Thyroid gland (tissue), 4 donors: Measurements from ENCODE around the gene NEU3. TPM values are rescaled to one million over a fixed set of nuclear protein-coding genes. Genes with fewer than 3 reads are reported as not detected.

Experiments used
- DNase-seq, 2 donors: peaks; one replicate each; pipeline ENCODE4 v3.0.0-alpha.2; 2019
- H3K27ac ChIP-seq, 3 donors: fragments of 200-600 bp; sonication (generic); 1 replicate in 2 of 3; 2 replicates in 1 of 3; pipeline ENCODE4 v1.5.1; 2016 to 2019; ENCODE audit warnings: mild to moderate bottlenecking in 1 of 3, moderate library complexity in 1 of 3
- H3K27me3 ChIP-seq: fragments of 200-600 bp; sonication (generic); one replicate; pipeline ENCODE4 v1.5.1; 2019
- H3K36me3 ChIP-seq, 2 donors: fragments of 200-600 bp; sonication (generic); one replicate each; pipeline ENCODE4 v1.5.1; 2016 to 2019
- H3K4me1 ChIP-seq, 2 donors: fragments of 200-600 bp; sonication (generic); one replicate each; pipeline ENCODE4 v1.5.1; 2017 to 2019
- H3K4me3 ChIP-seq, 3 donors: fragments of 200-600 bp; sonication (generic); replicated peaks in 1 of 3; 1 replicate in 2 of 3; 2 replicates in 1 of 3; pipeline ENCODE4 v1.5.1; 2016; ENCODE audit warnings: mild to moderate bottlenecking in 1 of 3
- H3K9me3 ChIP-seq: fragments of 200-600 bp; sonication (generic); one replicate; pipeline ENCODE4 v1.5.1; 2017
- POLR2A ChIP-seq, 2 donors: fragments of 450-650 bp; IDR thresholded peaks; one replicate each; pipeline ENCODE4 v1.6.1; 2017; ENCODE audit warnings: antibody characterized with exemption in 2 of 2, mild to moderate bottlenecking in 2 of 2, moderate library complexity in 1 of 2
- WGBS, 2 donors: methylation state at CpG; one replicate each; pipeline ENCODE4 v1.1.5; 2017; 5-methylcytosine and 5-hydroxymethylcytosine counted together
- intact Hi-C: fragments of 100-400 bp; cut with DNase I; formaldehyde crosslinking; loops from one replicate; pipeline ENCODE4 v1.15.1; 2023
- total RNA-seq, 4 donors: library from RNA; depleted of rRNA; stranded (reverse); fragments of >200 nt; gene quantifications; one replicate each; pipeline ENCODE4 v1.2.3, GENCODE V29; 2016
- TF ChIP-seq, protein P1 (sequence below), 6 experiments: fragments of 200-600 bp in 3 of 6; fragments of 450-650 bp in 3 of 6; sonication (generic) in 3 of 6; IDR thresholded peaks; one replicate each; pipeline ENCODE4 v1.5.1; 2016 to 2019; ENCODE audit warnings: antibody characterized with exemption in 6 of 6, mild to moderate bottlenecking in 2 of 6, inconsistent platforms in 1 of 6, moderate library complexity in 1 of 6

Gene NEU3
- total RNA-seq, 4 donors from 2014 or later: 8.1 to 13.0 (median 9.2) TPM

DNA sequence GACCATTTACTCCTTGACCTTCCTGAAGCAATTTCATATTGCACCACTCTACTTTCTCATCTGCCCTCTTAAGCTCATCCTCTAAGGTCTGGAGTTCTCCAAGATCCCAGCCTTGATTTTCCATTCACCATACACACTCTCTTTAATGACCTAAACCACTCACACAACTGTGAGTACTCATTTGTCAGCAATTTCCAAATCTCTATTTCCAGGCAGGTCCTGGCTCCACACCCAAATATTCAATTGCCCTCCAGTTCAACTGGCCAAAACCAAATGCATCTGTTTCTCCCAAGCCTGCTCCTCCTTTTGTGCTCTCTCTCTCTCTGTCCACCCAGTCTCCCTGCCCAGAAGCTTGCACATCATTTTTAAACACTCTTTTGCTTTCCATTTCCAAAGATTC, 39.6 kb downstream of the NEU3 start:
- no peaks in the 10 kb centered on the region for H3K27me3 ChIP-seq
- intact Hi-C loops: loop anchor here (10.0 kb wide), 1 partner anchor 216 kb away; the partner anchor contains the start of gene TPBGL
- DNase-seq: no peak
- H3K9me3 ChIP-seq: no peaks in the 10 kb centered on the region
- TF ChIP-seq, protein P1, sequence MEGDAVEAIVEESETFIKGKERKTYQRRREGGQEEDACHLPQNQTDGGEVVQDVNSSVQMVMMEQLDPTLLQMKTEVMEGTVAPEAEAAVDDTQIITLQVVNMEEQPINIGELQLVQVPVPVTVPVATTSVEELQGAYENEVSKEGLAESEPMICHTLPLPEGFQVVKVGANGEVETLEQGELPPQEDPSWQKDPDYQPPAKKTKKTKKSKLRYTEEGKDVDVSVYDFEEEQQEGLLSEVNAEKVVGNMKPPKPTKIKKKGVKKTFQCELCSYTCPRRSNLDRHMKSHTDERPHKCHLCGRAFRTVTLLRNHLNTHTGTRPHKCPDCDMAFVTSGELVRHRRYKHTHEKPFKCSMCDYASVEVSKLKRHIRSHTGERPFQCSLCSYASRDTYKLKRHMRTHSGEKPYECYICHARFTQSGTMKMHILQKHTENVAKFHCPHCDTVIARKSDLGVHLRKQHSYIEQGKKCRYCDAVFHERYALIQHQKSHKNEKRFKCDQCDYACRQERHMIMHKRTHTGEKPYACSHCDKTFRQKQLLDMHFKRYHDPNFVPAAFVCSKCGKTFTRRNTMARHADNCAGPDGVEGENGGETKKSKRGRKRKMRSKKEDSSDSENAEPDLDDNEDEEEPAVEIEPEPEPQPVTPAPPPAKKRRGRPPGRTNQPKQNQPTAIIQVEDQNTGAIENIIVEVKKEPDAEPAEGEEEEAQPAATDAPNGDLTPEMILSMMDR (IDR thresholded peaks at IDR 0.05): no peak
- no peak for TF ChIP-seq POLR2A (IDR thresholded peaks at IDR 0.05)
- H3K27ac ChIP-seq: no peak overlapping the region
- no peaks in the 10 kb centered on the region for H3K36me3 ChIP-seq
- no peak overlapping the region for H3K4me3 ChIP-seq
- peaks cover 0 to 5% of the 10 kb centered on the region in 2 donors for H3K4me1 ChIP-seq

DNA sequence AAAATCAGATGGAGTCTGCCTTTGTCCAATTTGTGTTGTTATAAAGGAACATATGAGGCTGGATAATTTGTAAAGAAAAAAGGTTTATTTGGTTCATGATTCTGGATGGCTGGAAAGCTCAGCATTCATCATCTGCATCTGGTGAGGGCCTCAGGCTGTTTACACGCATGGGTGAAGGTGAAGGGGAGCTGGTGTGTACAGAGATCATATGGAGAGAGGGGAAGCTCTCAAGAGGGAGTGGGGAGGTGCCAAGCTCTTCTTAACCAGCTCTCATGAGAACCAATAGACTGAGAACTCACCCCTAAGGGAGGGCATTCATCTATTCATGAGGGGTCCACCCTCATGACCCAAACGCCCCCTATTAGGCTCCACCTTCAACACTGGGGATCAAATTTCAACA, 40.0 kb downstream of the NEU3 start:
- Histone ChIP-seq H3K4me1 (peaks cover 0 to 1% of the 10 kb centered on the region in 2 donors), H3K27ac (no peak overlapping the region), H3K27me3 (no peaks in the 10 kb centered on the region), H3K36me3 (no peaks in the 10 kb centered on the region), H3K9me3 (no peaks in the 10 kb centered on the region), H3K4me3 (no peak overlapping the region)
- WGBS, 2 donors: 24 to 31% methylated on average over 2 of the region's 2 CpGs
- DNase-seq: peak in 1 of 2 donors; percentile 2
- intact Hi-C loops: loop anchor here (10.0 kb wide), 1 partner anchor 216 kb away; the partner anchor contains the start of gene TPBGL
- no peak for TF ChIP-seq POLR2A (IDR thresholded peaks at IDR 0.05)
- TF ChIP-seq, protein P1 (IDR thresholded peaks at IDR 0.05): no peak

DNA sequence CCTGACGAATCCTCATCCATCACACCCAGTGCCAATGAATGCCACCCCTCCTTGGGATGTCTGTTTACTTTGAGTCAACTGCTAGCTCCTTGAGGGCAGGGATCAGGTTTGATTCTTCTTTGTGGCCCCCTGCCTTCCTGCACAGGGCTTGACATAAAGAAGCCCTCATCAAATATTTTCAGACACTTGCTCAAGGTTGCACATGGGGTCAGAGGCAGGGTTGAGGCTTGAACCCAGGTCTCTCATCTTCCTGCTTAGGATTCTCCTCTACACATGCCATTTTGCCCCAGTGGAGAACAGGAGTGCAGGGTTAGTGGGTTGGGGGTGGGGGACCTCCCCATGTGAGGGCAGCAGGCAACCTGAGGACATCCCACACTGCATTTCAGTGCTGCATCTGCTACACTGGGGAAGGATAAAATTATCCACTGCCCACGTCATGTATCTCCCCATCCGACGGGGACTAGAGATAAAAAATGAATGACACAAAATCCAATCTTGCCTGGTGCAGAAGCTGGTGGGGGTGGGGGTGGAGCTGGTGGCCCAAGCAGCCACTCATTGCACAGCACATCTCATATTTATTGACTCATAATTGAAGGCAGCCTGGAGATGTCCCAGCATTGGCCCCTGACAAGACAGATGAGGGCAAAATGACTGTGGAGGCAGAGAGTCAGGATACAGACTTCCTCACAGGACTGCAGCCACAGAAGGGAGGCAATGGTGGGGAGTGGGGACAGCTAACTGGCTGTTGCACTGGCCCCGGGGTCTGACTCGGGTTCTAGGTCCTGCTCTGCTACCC, 41.3 kb downstream of the NEU3 start:
- TF ChIP-seq, protein P1 (IDR thresholded peaks at IDR 0.05): no peak
- TF ChIP-seq POLR2A (IDR thresholded peaks at IDR 0.05): no peak
- no peaks in the 10 kb centered on the region for H3K27me3 ChIP-seq
- DNase-seq: no peak
- no peaks in the 10 kb centered on the region for H3K36me3 ChIP-seq
- no peak overlapping the region for H3K27ac ChIP-seq
- intact Hi-C loops: loop anchor here (10.0 kb wide), 1 partner anchor 215 kb away; the partner anchor contains the start of gene TPBGL
- WGBS, 2 donors: 89 to 92% methylated on average over 6 of the region's 6 CpGs
- H3K4me3 ChIP-seq: no peak overlapping the region
- H3K4me1 ChIP-seq: no peaks in the 10 kb centered on the region
- H3K9me3 ChIP-seq: no peaks in the 10 kb centered on the region

DNA sequence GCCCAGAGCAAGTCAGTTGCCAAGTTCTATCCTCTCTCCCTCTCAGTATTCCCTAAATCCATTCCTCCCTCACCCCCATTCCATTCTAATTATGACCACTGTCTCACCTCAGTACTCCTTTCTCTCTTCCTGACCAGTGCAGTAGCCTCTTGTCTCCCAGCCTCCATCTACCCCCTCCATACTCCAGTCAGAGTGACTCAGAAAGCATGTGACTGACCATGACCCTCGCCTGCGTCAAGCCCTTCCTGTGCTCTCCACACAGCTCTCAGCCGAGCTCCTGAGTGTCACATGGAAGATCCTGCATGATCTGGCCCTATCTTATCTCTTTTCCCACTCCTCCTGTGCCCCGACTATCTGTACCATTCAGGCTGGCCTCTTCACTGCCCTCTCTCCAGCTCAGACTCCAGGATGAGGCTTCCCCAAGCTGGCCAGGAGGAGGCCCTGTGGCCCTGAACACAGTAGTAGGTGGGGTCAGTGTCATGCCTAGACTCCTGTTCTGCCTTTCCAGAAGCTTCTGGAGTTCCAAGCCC, 42.6 kb downstream of the NEU3 start:
- Histone ChIP-seq H3K27me3 (no peaks in the 10 kb centered on the region), H3K9me3 (no peaks in the 10 kb centered on the region), H3K36me3 (no peaks in the 10 kb centered on the region), H3K4me3 (no peak overlapping the region), H3K27ac (no peak overlapping the region), H3K4me1 (no peaks in the 10 kb centered on the region)
- no peak for TF ChIP-seq POLR2A (IDR thresholded peaks at IDR 0.05)
- TF ChIP-seq, protein P1 (IDR thresholded peaks at IDR 0.05): no peak
- DNase-seq: no peak
- WGBS, 2 donors: 72 to 74% methylated on average over 4 of the region's 4 CpGs
- intact Hi-C loops: no loop called here
